HG03469 (cell line): ENCODE data around the gene FPGT.
"Not testable (repeated sequence)": the region's sequence is repeated elsewhere in the genome, so short reads cannot be mapped to it uniquely, and the experiment has no call there.

ENCODE experiments used
- ATAC-seq: cut with Tn5 transposase; IDR thresholded peaks from one replicate; pipeline ENCODE4 v1.9.1; 2021; ENCODE audit warnings: mild to moderate bottlenecking, moderate library complexity, moderate number of reproducible peaks; ENCODE audit not compliant: unreplicated experiment

Gene FPGT

GRCh38 chr1:74197657-74198552, at the start of gene FPGT, which contains the start of gene LRRIQ3:
Gene FPGT, plus strand, starts transcription at chr1:74198242. Its CDS starts 37 bp downstream, at chr1:74198279.
Gene LRRIQ3, minus strand, starts transcription at chr1:74198176. Its CDS starts 14,492 bp downstream, at chr1:74183684.
- peak; percentile 88 for ATAC-seq

- no peak for ATAC-seq
Measured at GRCh38 chr1:74160046-74160445, 38.0 kb upstream of the FPGT start.

GRCh38 chr1:74161497-74161896, 36.5 kb upstream of the FPGT start:
- ATAC-seq: no peak

DNA sequence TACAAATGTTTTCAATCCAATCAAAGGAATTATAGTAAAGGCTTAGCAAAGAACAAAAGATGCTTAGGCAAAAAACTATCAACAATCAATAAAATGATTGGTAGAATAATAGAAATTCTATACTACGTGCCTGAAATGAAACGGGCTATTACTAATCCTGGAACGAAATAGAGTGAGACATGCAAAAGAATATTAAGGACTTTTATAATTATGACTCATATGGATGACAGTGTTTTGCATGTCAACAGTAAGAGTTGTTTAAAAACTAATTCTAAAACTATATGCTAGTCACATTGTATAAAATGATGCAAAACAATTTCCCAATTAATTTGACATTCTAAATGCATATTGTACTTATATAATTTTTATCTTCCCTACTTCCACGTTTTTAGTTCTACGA, 35.7 kb upstream of the FPGT start:
- no peak for ATAC-seq

DNA sequence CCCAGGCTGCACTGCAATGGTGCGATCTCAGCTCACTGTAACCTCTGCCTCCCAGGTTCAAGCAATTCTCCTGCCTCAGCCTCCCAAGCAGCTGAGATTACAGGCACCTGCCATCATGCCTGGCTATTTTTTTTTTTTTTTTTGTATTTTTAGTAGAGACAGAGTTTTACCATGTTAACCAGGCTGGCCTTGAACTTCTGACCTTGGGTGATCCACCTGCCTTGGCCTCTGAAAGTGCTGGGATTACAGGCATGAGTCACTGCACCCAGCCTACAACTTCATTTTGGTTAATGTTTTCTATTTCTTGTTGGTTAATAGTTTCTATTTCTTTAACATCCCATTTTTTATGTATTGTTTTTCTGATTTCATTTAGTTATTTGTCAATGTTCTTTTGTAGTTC, 23.6 kb upstream of the FPGT start:
- not testable (repeated sequence) for ATAC-seq

GRCh38 chr1:74180490-74180889, 17.6 kb upstream of the FPGT start:
- ATAC-seq: no peak

- ATAC-seq: no peak
Measured at GRCh38 chr1:74193908-74194307, 4.1 kb upstream of the FPGT start.

GRCh38 chr1:74195339-74195738, 2.7 kb upstream of the FPGT start:
- ATAC-seq: no peak

DNA sequence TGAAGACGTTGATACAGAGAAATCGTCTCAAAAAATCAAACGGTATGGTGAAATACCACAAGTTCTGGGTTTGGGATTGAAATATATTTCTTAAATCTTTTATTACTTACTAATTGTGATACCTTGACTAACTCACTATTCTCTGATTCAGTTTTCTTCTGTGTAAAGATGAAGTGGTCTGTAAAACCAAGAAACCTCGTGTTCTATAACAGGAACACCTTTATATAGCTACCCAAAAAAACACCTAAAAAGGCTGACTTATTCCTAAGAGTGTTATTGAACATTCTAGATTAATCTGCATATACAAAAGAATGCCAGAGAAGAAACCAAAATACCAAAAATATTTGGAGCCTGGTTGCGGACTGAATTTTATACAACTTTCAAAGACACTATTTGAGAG, 787 bp upstream of the FPGT start:
- peak; percentile 12 for ATAC-seq

DNA sequence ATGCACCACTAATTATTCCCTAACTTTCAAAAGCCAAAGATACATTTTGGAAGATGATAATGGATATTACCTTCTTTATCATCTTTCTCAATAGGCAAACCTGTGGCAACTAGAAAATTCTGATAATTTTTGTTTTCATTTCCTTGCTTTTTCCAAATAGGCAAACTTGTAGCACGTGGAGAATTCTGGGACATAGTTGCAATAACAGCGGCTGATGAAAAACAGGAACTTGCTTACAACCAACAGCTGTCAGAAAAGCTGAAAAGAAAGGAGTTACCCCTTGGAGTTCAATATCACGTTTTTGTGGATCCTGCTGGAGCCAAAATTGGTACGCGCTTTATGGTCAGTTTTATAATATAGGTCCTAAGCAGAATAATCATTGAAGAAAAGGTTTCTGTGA, 1.5 kb downstream of the FPGT start:
- ATAC-seq: no peak

GRCh38 chr1:74205266-74205665, 7.2 kb downstream of the FPGT start:
- ATAC-seq: no peak

DNA sequence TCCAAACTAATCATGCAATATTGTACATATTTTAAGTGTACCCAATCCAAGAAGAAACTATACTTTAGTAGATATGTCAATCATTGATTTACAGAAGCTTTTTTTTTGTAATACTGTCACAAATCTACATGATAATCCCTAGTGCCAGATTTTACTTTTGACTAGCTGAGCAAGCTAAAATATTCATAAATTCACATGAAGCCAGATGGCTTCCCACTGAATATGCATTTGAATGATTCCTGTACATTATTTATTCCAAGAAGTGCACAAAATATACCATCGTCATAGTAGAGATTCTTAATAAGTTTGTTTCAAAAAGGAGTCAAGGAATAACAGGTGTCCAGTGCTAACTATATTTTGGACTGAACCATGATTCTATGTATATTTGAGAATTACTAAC, 17.2 kb downstream of the FPGT start:
- no peak for ATAC-seq

GRCh38 chr1:74222701-74223100, 24.7 kb downstream of the FPGT start:
- ATAC-seq: no peak

DNA sequence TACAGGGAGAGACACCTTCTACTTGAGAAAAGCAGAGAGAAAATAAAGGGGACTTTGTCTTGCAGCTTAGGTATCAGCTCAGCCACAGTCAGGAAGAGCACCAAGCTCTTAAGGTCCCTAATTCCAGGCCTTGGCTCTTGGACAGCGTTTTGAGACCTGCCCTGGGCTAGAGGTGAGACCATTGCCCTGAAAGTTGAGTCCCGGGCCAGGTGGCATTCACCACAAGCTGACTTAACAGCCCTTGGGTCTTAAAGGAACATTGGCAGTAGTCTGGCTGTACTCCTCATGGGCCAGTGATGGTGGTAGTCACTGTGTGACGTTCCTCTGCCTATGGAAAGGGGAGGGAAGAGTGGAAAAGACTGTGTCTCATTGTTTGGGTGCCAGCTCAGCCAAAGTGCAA, 25.4 kb downstream of the FPGT start:
- no peak for ATAC-seq

DNA sequence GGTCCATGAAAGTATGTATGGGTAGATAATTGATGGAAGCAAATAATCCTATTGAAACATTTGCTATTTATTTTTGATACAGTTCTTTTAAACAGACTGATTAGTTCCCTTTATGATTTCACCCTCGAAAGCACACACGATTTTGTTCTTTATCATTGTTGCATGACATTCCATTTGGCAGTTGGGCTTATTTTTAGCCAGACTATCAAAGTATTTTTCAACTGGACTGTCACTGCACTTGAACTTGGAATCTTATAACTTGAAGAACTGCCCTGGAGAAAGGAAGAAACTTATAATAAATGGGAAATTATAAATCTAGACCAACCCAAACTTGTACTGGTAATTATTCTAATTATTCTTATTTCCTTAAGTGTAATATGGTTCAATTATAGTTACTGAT, 37.1 kb downstream of the FPGT start, which contains the start of gene TNNI3K:
Gene TNNI3K, plus strand, starts transcription at position 235 of the 400 bp plus-strand sequence. Its CDS starts 65 bp downstream, at position 300.
- ATAC-seq: no peak

DNA sequence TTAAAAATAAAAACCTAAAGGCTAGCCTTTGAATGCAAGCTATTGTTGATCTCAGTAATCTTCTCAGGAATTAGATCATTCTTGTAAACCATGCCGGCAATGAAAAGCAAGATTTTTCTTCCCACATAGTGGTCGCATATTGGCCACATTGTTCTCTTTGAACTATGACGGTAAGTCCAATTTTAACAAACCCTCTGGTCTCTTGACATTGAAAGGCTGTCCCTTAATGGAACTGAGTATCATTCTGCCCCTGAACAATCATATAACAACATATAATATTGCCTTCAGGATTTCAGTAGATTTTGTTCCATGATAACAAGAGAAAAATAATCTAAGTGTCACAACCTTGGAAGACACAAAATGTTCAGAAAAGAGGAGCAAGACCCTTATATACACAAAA, 38.4 kb downstream of the FPGT start:
- no peak for ATAC-seq

DNA sequence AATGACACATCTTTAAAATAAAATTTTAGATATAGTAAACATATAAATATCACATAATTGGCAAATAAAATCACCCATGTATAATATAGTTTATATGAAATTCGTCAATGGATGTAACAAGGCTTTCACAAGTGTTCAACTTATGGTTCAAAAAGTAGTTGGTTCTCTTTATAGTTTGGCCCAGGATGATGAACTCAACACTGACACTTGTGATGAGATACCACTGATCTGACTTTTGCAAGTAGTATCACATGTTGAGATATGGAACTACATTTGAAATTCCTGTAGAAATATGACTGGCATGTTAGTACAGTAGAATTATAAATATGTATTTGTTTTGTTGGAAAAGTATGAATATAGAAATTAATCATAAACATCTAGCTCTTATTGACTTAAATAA, 39.0 kb downstream of the FPGT start:
- no peak for ATAC-seq

- ATAC-seq: no peak
Measured at GRCh38 chr1:74237787-74238186, 39.7 kb downstream of the FPGT start.

- ATAC-seq: no peak
Measured at GRCh38 chr1:74245168-74245772, 47.2 kb downstream of the FPGT start.

DNA sequence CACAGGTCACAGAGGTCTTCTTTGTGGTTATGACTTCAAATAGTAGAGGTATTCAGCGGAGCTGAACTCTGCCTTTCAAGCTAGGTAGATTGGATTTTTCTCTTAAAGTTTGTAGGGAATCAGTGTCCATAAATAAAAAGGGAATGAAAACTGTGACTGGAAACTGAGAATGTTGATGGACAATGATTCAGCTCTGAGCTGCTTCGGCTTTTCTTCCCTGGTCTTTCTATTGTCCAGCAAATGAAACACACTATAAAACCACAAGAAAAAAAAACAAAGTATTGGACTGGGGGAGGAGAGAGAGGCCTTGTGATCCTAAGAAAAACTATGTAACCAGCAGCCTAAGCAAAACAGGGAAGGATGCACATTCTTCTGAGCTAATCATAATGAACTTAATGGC, 48.3 kb downstream of the FPGT start:
- ATAC-seq: no peak

GRCh38 chr1:74247881-74248528, 50.0 kb downstream of the FPGT start:
- no peak for ATAC-seq
